ENCODE data around the gene MGAT2. TPM values are rescaled to one million over a fixed set of nuclear protein-coding genes. Genes with fewer than 3 reads are reported as not detected.
"Not testable (repeated sequence)": the region's sequence is repeated elsewhere in the genome, so short reads cannot be mapped to it uniquely, and the experiment has no call there.

Gene MGAT2
- total RNA-seq, 1 donor from 2014 or later: 24.1 TPM

- no peak for TF ChIP-seq CTCF (IDR thresholded peaks at IDR 0.05)
- no peak for DNase-seq
- no peak overlapping the region for H3K4me3 ChIP-seq
- no peak overlapping the region for H3K27ac ChIP-seq
- no peaks in the 10 kb centered on the region for H3K27me3 ChIP-seq (ENCODE audit: low read depth)
- H3K9me3 ChIP-seq: no peaks in the 10 kb centered on the region
- peaks cover 35% of the 10 kb centered on the region for H3K4me1 ChIP-seq
- H3K36me3 ChIP-seq: peaks cover 35% of the 10 kb centered on the region
- ATAC-seq: no peak
- intact Hi-C loops (cut with DNase I): no loop called here
These were observed 38.3 kb upstream of the MGAT2 start for GRCh38 chr14:49582113-49582977.

DNA sequence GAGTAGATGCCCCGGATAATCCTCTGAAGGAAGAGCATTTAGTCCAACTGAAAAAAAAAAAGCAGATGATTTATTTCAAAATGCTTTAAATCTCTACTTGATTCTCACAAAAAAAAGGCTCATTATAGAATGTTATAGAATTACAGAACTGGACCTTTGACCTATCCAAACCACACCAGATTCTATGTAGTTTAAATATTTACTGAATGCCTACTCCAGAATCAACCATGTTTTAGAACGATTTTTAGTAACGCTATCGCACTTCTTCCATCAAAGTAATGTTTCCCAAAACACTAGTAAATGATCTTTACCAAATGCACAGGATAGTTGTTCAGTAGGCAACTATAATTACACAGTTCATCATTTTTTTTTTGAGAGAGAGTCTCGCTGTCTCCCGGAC, 37.0 kb upstream of the MGAT2 start:
- Histone ChIP-seq H3K4me1 (peaks cover 35% of the 10 kb centered on the region), H3K27ac (no peak overlapping the region), H3K4me3 (peak overlapping the region; percentile 91), H3K36me3 (peaks cover 31% of the 10 kb centered on the region), H3K27me3 (ENCODE audit: low read depth) (no peaks in the 10 kb centered on the region), H3K9me3 (no peaks in the 10 kb centered on the region)
- no peak for ATAC-seq
- intact Hi-C loops (cut with DNase I): no loop called here
- no peak for DNase-seq
- no peak for TF ChIP-seq CTCF (IDR thresholded peaks at IDR 0.05)

DNA sequence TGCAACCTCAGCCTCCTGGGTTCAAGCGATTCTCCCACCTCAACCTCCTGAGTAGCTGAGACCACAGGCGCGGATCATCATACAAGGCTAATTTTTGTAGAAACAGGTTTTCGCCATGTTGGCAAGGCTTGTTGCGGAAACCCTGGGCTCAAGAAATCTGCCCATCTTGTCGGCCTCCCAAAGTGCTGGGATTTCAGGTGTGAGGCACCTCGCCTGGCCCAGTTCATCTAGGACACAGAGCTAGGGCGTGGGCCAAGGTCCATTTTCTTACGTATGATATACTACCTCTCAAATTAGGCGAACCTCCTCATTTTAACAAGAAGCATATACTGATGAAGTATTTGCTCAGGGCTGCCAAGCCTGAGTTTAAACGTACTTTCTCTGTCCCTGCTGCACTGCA, 36.5 kb upstream of the MGAT2 start:
- Histone ChIP-seq H3K27me3 (ENCODE audit: low read depth) (no peaks in the 10 kb centered on the region), H3K27ac (no peak overlapping the region), H3K9me3 (no peaks in the 10 kb centered on the region), H3K4me3 (peak overlapping the region; percentile 91), H3K36me3 (peaks cover 31% of the 10 kb centered on the region), H3K4me1 (peaks cover 35% of the 10 kb centered on the region)
- ATAC-seq (no peak), DNase-seq (no peak)
- intact Hi-C loops (cut with DNase I): no loop called here
- no peak for TF ChIP-seq CTCF (IDR thresholded peaks at IDR 0.05)

DNA sequence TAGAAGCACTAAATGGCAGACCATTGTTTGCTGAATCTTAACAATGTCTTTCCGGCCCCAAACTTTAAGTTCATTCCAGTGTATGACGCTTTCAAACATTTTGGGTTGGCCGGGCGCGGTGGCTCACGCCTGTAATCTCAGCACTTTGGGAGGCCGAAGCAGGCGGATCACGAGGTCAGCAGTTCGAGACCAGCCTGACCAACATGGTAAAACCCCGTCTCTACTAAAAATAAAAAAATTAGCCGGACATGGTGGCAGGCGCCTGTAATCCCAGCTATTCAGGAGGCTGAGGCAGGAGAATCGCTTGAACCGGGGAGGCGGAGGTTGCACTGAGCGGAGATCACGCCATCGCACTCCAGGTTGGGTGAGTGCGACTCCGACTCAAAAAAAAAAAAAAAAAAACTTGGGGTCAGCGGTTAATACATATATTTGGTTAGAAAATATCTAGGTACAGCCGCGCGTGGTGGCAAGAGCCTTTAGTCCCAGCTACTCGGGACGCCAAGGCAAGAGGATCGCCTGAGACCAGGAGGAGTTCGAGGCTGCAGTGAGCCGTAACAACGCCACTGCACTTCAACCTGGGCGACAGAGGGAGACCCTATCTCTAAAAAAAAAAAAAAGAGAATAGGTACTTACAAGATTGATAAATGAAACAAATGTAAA, 35.5 kb upstream of the MGAT2 start:
- H3K9me3 ChIP-seq; ATAC-seq; DNase-seq; intact Hi-C loops (cut with DNase I); H3K27me3 ChIP-seq (ENCODE audit: low read depth): not testable (repeated sequence)
- Histone ChIP-seq H3K4me3 (peak overlapping the region; percentile 91), H3K27ac (peak overlapping the region; percentile 94), H3K4me1 (peaks cover 35% of the 10 kb centered on the region), H3K36me3 (peaks cover 31% of the 10 kb centered on the region)

DNA sequence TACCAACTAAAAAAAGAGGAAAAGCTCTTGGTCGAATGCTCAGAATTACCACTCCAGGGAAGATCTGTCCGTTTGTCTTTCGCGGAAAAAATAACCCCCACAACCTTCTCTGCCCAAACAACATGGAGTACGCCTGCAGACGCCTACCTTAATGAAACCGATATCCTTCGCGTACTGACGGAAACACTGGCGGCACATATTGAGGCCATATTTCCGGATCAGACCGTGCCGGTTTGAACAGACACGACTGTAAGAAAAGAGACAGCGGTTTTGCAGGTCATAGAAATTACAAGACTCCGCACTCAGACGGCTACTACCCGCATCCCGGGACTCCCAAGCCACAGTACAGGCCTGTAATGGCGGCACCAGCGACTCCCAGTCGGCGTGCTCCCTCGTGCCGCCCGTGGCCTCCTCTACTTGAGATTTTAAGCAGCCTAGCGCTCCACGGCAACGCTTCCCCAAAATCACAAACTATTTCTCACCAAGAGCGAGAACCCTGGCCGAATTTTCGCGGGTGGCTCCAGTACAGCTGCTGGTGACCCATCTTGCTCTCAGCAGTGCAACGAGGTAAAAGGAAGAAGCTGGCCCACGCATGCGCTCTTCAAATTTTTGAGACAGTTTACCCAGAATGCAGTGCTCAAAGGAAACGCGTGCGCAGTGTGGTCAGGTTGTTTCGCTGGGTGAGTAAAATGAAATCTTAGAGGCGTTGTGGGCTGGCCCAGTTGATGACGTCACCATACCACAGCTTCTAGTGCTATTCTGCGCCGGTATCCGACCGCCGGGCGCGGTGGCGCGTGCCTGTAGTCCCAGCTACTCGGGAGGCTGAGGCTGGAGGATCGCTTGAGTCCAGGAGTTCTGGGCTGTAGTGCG, 34.6 kb upstream of the MGAT2 start, which contains the start of gene RPS29:
TSS of gene RPS29 (minus strand) at position 578 of the 870 bp plus-strand sequence. CDS start at position 544, 34 bp downstream.
- Histone ChIP-seq H3K4me1 (peaks cover 35% of the 10 kb centered on the region), H3K36me3 (peaks cover 31% of the 10 kb centered on the region), H3K9me3 (no peaks in the 10 kb centered on the region), H3K4me3 (peak within 1 kb of the TSS; percentile 91), H3K27me3 (ENCODE audit: low read depth) (no peaks in the 10 kb centered on the region), H3K27ac (peak within 1 kb of the TSS; percentile 94)
- intact Hi-C loops (cut with DNase I): no loop called here
- DNase-seq (peak; percentile 98), ATAC-seq (peak; percentile 97 to 98)
- TF ChIP-seq CTCF (IDR thresholded peaks at IDR 0.05): no peak

Data from lower lobe of right lung (tissue), 2 donors.